GM19351 (cell line): Measurements from ENCODE around the gene TH.

ENCODE experiments used
- ATAC-seq: cut with Tn5 transposase; IDR thresholded peaks from one replicate; pipeline ENCODE4 v1.9.1; 2021; ENCODE audit warnings: mild to moderate bottlenecking, moderate library complexity; ENCODE audit not compliant: unreplicated experiment

TH gene

DNA sequence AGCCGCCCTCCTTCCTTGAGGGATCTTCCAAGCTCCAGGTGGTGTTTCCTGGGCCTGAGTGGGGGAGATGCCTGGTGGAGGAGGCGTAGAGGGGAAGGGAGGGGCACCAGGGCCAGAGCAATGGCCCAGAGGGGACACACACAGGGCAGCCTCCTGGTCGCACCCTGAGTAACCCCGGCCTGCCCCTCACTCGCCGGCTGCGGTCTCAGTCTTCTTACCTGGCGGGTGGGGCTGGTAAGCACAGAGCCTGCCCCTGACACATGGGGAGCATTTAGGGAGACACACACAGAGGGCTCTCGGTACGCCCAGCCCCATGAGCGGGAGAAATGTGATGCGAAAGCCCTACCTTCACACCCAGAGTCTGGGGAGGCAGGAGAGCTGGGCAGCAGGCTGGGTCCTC lies 56.3 kb downstream of the TH start:
- no peak for ATAC-seq

GRCh38 chr11:2114430-2115241 lies 57.0 kb downstream of the TH start:
- ATAC-seq, result no peak
